Measurements from ENCODE around the gene PDIK1L. TPM values are rescaled to one million over a fixed set of nuclear protein-coding genes. Genes with fewer than 3 reads are reported as not detected.

The PDIK1L gene
- total RNA-seq, 1 donor from 2014 or later, result 19.4 TPM

DNA sequence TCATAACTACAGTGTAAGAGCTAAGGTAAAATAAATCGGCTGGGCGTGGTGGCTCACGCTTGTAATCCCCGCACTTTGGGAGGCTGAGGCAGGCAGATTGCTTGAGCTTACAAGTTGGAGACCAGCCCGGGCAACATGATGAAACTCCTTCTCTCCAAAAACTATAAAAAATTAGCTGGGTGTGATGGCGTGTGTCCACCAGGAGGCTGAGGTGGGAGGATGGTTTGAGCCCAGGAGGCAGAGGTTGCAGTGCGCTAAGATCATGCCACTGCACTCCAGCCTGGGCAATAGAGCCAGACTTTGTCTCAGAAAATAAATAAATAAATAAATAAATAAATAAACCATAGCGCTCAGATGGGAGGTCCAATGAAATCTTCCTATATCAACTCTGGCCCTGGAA is 30.5 kb downstream of the PDIK1L start:
- TF ChIP-seq, protein P1, sequence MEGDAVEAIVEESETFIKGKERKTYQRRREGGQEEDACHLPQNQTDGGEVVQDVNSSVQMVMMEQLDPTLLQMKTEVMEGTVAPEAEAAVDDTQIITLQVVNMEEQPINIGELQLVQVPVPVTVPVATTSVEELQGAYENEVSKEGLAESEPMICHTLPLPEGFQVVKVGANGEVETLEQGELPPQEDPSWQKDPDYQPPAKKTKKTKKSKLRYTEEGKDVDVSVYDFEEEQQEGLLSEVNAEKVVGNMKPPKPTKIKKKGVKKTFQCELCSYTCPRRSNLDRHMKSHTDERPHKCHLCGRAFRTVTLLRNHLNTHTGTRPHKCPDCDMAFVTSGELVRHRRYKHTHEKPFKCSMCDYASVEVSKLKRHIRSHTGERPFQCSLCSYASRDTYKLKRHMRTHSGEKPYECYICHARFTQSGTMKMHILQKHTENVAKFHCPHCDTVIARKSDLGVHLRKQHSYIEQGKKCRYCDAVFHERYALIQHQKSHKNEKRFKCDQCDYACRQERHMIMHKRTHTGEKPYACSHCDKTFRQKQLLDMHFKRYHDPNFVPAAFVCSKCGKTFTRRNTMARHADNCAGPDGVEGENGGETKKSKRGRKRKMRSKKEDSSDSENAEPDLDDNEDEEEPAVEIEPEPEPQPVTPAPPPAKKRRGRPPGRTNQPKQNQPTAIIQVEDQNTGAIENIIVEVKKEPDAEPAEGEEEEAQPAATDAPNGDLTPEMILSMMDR (IDR thresholded peaks at IDR 0.05; ENCODE audit: unreplicated experiment), result no peak
- H3K27ac Mint-ChIP-seq, result no peak overlapping the region
- H3K4me1 Mint-ChIP-seq, result peaks cover 2% of the 10 kb centered on the region
- H3K36me3 Mint-ChIP-seq, result no peaks in the 10 kb centered on the region
- H3K9me3 Mint-ChIP-seq, result no peaks in the 10 kb centered on the region
- H3K27me3 Mint-ChIP-seq (ENCODE audit: low read depth), result peaks cover 5% of the 10 kb centered on the region
- no peak overlapping the region for H3K4me3 Mint-ChIP-seq
- DNase-seq (ENCODE audit: low spot score in 2 of 2, unreplicated experiment in 2 of 2), result no peak

DNA sequence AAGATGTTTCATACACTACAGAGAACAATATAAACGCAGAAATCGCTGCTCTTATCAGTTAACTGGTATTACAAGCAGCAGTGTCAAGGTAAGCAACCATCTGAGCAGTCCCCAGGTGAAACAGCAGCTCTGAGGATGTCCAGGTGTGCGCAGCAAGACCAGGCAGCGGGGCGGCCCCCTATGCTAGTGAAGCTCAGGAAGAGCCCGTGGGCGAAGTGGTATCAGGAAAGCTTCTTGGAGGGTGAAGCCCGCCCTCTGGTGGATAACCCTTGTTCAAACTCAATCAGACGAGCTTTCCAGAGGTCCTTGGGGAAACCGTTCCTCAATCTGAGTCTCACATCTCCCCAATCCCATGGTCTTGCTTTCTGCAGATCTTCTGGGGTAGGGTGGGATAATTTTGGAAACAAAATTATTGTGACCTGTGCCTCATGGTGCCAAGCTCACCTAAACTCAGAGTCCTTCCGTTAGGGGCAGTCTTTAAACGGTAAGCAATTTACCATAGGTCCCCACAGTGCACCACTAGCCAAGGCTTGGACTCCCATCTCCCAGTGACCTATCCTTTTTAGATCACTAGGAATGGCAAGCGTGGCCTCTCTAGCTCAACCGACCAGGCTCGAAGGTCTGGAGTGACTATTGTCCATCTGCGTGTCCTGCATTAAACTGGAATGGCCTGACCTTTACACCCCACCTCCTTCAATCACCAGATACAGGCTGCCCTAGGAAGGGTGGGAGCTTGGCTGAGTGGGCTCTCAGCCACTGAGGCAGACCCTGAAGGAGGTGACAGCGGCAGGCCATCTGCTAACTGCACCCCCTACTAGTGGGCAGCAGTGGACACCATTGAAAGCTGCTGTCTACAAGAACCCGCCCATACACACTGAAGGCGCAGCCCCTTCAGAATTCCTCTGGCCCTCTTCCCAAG is 33.7 kb downstream of the PDIK1L start:
- Mint-ChIP-seq H3K36me3 (no peaks in the 10 kb centered on the region), H3K27me3 (ENCODE audit: low read depth) (peaks cover 6% of the 10 kb centered on the region), H3K27ac (no peak overlapping the region), H3K4me3 (no peak overlapping the region), H3K4me1 (peaks cover 2% of the 10 kb centered on the region), H3K9me3 (no peaks in the 10 kb centered on the region)
- TF ChIP-seq, protein P1 (IDR thresholded peaks at IDR 0.05; ENCODE audit: unreplicated experiment), result peak; percentile 80
- DNase-seq (ENCODE audit: low spot score in 2 of 2, unreplicated experiment in 2 of 2), result peak; percentile 54 to 81

DNA sequence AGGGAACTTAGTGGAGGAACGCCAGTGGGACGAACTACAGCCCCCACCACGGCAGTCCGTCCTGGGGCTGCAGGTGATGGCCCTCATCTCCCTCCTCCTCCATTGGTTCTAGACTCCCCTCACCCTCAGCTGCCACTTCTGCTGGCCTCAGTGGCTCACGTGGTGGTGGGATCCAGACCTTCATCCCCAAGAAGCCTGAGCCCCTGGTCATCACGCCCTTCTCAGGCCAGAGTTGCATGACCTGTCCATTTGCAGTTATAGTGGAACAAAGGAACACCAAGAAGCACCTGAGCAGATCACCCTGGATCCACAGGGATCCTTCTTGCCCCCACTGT is 34.3 kb downstream of the PDIK1L start:
- TF ChIP-seq, protein P1 (IDR thresholded peaks at IDR 0.05; ENCODE audit: unreplicated experiment), result no peak
- no peak overlapping the region for H3K4me3 Mint-ChIP-seq
- no peak overlapping the region for H3K27ac Mint-ChIP-seq
- H3K4me1 Mint-ChIP-seq, result peaks cover 2% of the 10 kb centered on the region
- peaks cover 6% of the 10 kb centered on the region for H3K27me3 Mint-ChIP-seq (ENCODE audit: low read depth)
- H3K9me3 Mint-ChIP-seq, result no peaks in the 10 kb centered on the region
- H3K36me3 Mint-ChIP-seq, result no peaks in the 10 kb centered on the region
- DNase-seq (ENCODE audit: low spot score in 2 of 2, unreplicated experiment in 2 of 2), result peak in 1 of 2 experiments; percentile 26

DNA sequence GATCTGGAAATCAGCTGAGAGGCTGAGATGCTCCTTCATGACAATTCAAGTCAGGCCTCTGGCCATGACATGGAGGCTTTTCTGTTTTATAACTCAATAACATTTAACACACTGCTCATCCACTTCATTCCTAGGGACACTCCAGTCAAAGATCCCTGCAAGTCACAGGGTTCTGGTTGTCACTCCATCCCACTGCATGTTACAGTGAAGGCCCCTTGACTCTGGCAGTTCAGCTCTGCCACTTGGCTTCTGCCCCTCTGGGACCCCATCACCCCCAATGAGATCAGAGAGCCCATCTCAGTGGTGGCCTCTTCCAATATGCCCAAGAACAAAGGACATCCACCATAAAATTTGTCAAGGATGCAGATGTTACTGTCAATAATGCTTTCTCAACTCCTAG is 37.3 kb downstream of the PDIK1L start:
- H3K27me3 Mint-ChIP-seq (ENCODE audit: low read depth), result peaks cover 6% of the 10 kb centered on the region
- DNase-seq (ENCODE audit: low spot score in 2 of 2, unreplicated experiment in 2 of 2), result peak in 1 of 2 experiments; percentile 16

DNA sequence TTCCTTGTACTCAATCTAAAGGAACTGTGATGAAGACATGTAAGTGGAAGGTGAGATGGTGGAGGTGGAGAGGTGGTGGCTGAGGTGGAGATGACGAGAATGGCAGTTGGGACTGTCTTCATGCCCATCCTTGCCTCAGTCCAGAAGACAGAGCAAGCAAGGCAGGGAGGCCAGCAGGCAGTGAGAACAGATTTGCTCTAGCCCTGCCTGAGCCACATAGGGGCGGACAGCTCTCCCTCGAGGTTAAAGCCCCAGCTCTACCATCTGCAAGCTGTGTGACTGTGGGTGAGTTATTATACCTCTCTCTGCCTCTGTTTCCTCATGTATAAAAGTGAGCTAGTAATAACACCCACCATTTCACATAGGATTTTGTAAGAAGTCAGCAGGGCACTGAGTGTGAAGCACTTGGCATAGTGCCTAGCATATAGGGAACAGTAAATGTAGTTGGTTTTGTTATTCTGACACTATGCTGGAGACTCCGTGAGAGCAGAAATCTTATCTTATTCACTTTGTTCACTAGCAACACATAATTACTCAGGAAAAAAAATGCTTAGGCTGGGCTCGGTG is 42.4 kb downstream of the PDIK1L start:
- no peak for DNase-seq (ENCODE audit: low spot score in 2 of 2, unreplicated experiment in 2 of 2)
- H3K27ac Mint-ChIP-seq, result no peak overlapping the region
- no peak overlapping the region for H3K4me3 Mint-ChIP-seq
- H3K36me3 Mint-ChIP-seq, result no peaks in the 10 kb centered on the region
- peaks cover 37% of the 10 kb centered on the region for H3K4me1 Mint-ChIP-seq
- peaks cover 2% of the 10 kb centered on the region for H3K27me3 Mint-ChIP-seq (ENCODE audit: low read depth)
- H3K9me3 Mint-ChIP-seq, result no peaks in the 10 kb centered on the region
- TF ChIP-seq, protein P1 (IDR thresholded peaks at IDR 0.05; ENCODE audit: unreplicated experiment), result no peak

More for the DNA sequence above, 37.3 kb downstream of the PDIK1L start:
- TF ChIP-seq, protein P1 (IDR thresholded peaks at IDR 0.05; ENCODE audit: unreplicated experiment), result no peak
- Mint-ChIP-seq H3K27ac (no peak overlapping the region), H3K4me1 (peaks cover 2% of the 10 kb centered on the region), H3K4me3 (no peak overlapping the region), H3K36me3 (no peaks in the 10 kb centered on the region), H3K9me3 (no peaks in the 10 kb centered on the region)
